ENCODE results near the gene WASF1. TPM values are rescaled to one million over a fixed set of nuclear protein-coding genes. Genes with fewer than 3 reads are reported as not detected.

WASF1 gene
- total and polyA plus RNA-seq, 2 donors (not counting 3 experiments of a cell fraction or from before 2014, with no cell fraction given): 20.9 to 27.5 TPM

- Histone ChIP-seq H3K9me1 (replicated peaks; ENCODE audit: control insufficient read depth, extremely low read depth, insufficient read depth, low read length) (no peaks in the 10 kb centered on the region), H3K4me2 (ENCODE audit: insufficient read depth, low read length) (peak within 1 kb of the TSS; percentile 87), H3K36me3 (ENCODE audit: control insufficient read depth in 2 of 2, extremely low read depth in 1 of 2, insufficient read depth in 2 of 2, low read length in 2 of 2) (no peaks in the 10 kb centered on the region), H3K27me3 (ENCODE audit: control insufficient read depth in 2 of 2, insufficient read depth in 2 of 2, low read length in 2 of 2) (no peaks in the 10 kb centered on the region), H2AFZ (ENCODE audit: low read depth, low read length) (peak within 1 kb of the TSS; percentile 85), H3K9ac (replicated peaks; ENCODE audit: extremely low read depth, insufficient read depth, low read length) (peak within 1 kb of the TSS; percentile 95), H3K4me1 (ENCODE audit: control insufficient read depth, extremely low read depth, insufficient read depth, low read length) (peaks cover 30% of the 10 kb centered on the region), H3K27ac (ENCODE audit: insufficient read depth, low read depth, low read length) (peak within 1 kb of the TSS; percentile 87), H3K4me3 (replicated peaks in 1 of 3; ENCODE audit: insufficient read depth in 1 of 3, low read depth in 1 of 3, low read length in 3 of 3) (peak within 1 kb of the TSS; percentile 61 to 94 (median 92)), H4K20me1 (replicated peaks; ENCODE audit: control insufficient read depth, extremely low read depth, insufficient read depth, low read length) (peaks cover 6% of the 10 kb centered on the region), H3K79me2 (ENCODE audit: control insufficient read depth, insufficient read depth, low read length) (peaks cover 55% of the 10 kb centered on the region), H3K9me3 (replicated peaks; ENCODE audit: control insufficient read depth, insufficient read depth, low read length) (no peaks in the 10 kb centered on the region)
- CTCF ChIA-PET: interaction anchor here (1.1 to 2.4 kb wide), 4 partner anchors 19 to 209 kb away, joined by 4 to 24 read pairs (median 6); no protein-coding TSS in a partner anchor
- DNase-seq (ENCODE audit: low read depth, low spot score) (no peak), FAIRE-seq (no peak)
- intact Hi-C loops (cut with micrococcal nuclease) (loop anchor here (1.0 to 10.0 kb wide), 4 partner anchors 85 to 1616 kb away; partner anchors contain the start of genes AK9, CDK19, FIG4 and FOXO3), dilution Hi-C loops (cut with MboI; ENCODE audit: extremely low pct_ligation_motif_present, low sequenced_read_pairs) (no loop called here)
- POLR2A ChIA-PET: interaction anchor here (0.8 to 1.1 kb wide), 3 partner anchors 17 to 694 kb away, joined by 3 to 8 read pairs (median 3); partner anchors contain the start of gene AMD1
- TSS peak; percentile 39 for BruUV-seq (replicated peaks)
- TF ChIP-seq JUN (IDR thresholded peaks at IDR 0.05; ENCODE audit: borderline replicate concordance, insufficient read depth, insufficient read length, low read depth) (no peak), FOS (IDR thresholded peaks at IDR 0.05; ENCODE audit: borderline replicate concordance, insufficient read depth, low read length) (no peak), POLR2A (IDR thresholded peaks at IDR 0.05; ENCODE audit: low read depth, low read length) (peak; percentile 81), CTCF (IDR thresholded peaks at IDR 0.05; ENCODE audit: extremely low read depth in 1 of 2, insufficient read depth in 1 of 2, low read depth in 1 of 2, low read length in 2 of 2) (no peak), MAX (IDR thresholded peaks at IDR 0.05; ENCODE audit: insufficient read depth, insufficient read length) (no peak)
Observed at GRCh38 chr6:110180228-110181008, 948 bp upstream of the WASF1 start, which contains the start of gene CDC40. Gene CDC40, plus strand, starts transcription at chr6:110180427. Its CDS starts 18 bp downstream, at chr6:110180445.
